ENCODE measurements around the gene ELOVL6. TPM values are rescaled to one million over a fixed set of nuclear protein-coding genes. Genes with fewer than 3 reads are reported as not detected.

ELOVL6 gene, protein sequence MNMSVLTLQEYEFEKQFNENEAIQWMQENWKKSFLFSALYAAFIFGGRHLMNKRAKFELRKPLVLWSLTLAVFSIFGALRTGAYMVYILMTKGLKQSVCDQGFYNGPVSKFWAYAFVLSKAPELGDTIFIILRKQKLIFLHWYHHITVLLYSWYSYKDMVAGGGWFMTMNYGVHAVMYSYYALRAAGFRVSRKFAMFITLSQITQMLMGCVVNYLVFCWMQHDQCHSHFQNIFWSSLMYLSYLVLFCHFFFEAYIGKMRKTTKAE
- 37.5 and 42.5 TPM in 2 replicates for total RNA-seq

DNA sequence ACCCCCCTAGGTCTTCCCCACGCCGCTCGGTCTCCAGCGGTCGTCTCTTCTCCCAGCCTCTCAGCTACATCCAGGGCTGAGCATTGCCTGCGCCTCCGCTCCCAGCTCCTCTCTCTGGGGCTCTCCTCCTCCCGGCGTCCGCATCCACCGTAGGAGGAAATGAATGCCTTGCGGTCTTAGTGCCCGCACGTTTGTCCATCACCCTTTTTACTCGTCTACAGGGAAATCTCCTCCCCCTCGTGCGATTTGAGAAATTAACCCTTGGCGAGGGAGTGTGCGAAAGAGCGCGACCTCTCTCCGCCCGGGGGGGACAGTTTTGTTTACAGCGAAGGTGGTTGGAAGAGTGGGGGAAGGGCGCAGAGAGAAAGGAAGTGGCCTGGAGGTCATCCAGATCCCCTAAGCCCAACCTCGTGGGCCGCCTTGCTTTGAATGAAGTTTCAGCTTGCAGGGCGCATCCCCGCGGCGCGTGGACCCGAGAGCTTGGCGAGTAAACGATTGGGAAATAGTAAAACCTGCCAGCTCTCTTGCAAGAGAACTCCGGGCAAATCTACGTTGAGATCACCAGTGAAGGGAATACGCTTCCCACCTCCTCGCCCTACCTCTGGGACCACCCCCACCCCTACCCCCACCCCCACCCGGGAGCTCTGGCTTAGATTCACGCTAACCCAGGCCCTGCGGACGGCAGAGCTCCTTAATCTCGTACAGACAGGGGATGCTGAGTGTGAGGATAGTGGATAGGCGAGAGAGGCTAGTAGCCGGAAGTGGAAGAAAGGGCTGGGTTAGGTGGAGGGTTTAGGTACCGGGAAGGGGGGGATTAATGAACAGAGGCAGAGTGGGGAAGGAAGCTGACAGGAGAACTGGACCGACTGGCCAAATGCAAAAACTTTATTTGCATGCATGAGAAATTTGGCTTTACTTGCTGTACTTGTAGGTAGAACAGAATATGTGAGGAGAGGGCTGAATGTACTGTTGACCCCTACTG lies at the start of gene ELOVL6:
TSS of gene ELOVL6 (minus strand) at position 181 of the 982 bp plus-strand sequence. CDS start 280 bp downstream, outside the sequence.

Measured in myometrial cell (primary cell).